Neural cell (in vitro differentiated cells): ENCODE data around the gene DCAF8.

Source experiments
- EP300 ChIP-seq: fragments of 450-650 bp; conservative IDR thresholded peaks from 2 replicates; pipeline ENCODE4 v1.6.1; 2014; ENCODE audit warnings: antibody characterized with exemption, mild to moderate bottlenecking, moderate library complexity; ENCODE audit not compliant: poor library complexity, severe bottlenecking
- EZH2 ChIP-seq: fragments of 200-600, 300-800 bp; shearing (Covaris generic), sonication (generic); IDR thresholded peaks from 2 replicates; pipeline ENCODE4 v1.6.1; 2014; ENCODE audit warnings: antibody characterized with exemption, low read length, borderline replicate concordance, mild to moderate bottlenecking; ENCODE audit not compliant: insufficient read depth, poor library complexity, severe bottlenecking
- POLR2AphosphoS5 ChIP-seq: IDR thresholded peaks from 2 replicates; pipeline ENCODE4 v1.6.1; 2012
- RAD21 ChIP-seq: fragments of 450-650 bp; conservative IDR thresholded peaks from 2 replicates; pipeline ENCODE4 v1.6.1; 2014; ENCODE audit warnings: antibody characterized with exemption, mild to moderate bottlenecking, moderate library complexity
- REST ChIP-seq: IDR thresholded peaks from 2 replicates; pipeline ENCODE4 v1.6.1; 2012; ENCODE audit warnings: borderline replicate concordance
- TF ChIP-seq, protein P1 (sequence below): fragments of 450-650 bp; IDR thresholded peaks from 2 replicates; pipeline ENCODE4 v1.5.1; 2014; ENCODE audit warnings: antibody characterized with exemption, mild to moderate bottlenecking, moderate library complexity; ENCODE audit not compliant: poor library complexity, severe bottlenecking

- TF ChIP-seq, protein P1, sequence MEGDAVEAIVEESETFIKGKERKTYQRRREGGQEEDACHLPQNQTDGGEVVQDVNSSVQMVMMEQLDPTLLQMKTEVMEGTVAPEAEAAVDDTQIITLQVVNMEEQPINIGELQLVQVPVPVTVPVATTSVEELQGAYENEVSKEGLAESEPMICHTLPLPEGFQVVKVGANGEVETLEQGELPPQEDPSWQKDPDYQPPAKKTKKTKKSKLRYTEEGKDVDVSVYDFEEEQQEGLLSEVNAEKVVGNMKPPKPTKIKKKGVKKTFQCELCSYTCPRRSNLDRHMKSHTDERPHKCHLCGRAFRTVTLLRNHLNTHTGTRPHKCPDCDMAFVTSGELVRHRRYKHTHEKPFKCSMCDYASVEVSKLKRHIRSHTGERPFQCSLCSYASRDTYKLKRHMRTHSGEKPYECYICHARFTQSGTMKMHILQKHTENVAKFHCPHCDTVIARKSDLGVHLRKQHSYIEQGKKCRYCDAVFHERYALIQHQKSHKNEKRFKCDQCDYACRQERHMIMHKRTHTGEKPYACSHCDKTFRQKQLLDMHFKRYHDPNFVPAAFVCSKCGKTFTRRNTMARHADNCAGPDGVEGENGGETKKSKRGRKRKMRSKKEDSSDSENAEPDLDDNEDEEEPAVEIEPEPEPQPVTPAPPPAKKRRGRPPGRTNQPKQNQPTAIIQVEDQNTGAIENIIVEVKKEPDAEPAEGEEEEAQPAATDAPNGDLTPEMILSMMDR = no peak
- TF ChIP-seq POLR2AphosphoS5 (no peak), EP300 (no peak), EZH2 (no peak), RAD21 (no peak), REST (no peak)
Measured at GRCh38 chr1:160277330-160277729, 15.0 kb upstream of the DCAF8 start.
